HG03460 (cell line): ENCODE results near the gene CRISP1.
"Not testable (repeated sequence)": the region's sequence is repeated elsewhere in the genome, so short reads cannot be mapped to it uniquely, and the experiment has no call there.

Experiments used
- ATAC-seq: cut with Tn5 transposase; IDR thresholded peaks from one replicate; pipeline ENCODE4 v1.9.1; 2021; ENCODE audit not compliant: unreplicated experiment

The CRISP1 gene

DNA sequence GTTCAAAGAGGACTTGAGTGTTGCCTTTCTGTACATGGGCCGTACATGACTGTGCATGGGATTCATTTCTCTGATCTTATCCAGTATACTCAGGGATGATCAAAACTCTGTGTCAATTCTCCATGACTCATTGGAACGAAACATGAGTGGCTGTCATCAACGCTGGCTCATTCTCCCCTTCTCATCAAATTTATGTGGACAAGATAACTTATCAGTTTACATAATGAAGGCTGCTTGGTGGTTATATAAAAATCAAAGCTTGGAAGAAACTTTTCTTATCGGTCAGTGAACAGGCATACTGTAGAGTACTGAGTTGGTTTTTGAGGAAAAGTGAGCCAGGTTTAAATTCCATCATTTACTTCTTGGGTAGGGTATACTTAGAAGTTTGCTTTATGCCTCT is 24.9 kb downstream of the CRISP1 start:
- ATAC-seq: no peak

DNA sequence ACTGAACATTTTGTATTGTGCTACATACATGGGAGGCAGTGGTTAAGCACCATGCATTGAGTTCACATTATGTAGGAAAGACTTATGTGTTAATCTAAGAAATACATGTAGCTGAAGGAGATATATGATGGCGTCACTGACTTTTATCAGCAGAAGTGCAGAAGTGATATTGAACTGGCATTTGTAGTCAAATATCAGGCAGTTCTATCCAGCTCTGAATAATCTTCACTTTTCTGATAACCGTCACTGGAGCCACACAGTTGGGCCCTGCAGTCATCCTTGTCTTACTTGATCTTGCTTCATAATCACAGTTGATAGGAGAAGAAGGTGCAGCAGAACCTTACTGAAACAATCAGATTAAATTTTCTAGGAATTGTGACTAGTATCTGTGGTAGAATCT is 26.4 kb downstream of the CRISP1 start:
- ATAC-seq: no peak

DNA sequence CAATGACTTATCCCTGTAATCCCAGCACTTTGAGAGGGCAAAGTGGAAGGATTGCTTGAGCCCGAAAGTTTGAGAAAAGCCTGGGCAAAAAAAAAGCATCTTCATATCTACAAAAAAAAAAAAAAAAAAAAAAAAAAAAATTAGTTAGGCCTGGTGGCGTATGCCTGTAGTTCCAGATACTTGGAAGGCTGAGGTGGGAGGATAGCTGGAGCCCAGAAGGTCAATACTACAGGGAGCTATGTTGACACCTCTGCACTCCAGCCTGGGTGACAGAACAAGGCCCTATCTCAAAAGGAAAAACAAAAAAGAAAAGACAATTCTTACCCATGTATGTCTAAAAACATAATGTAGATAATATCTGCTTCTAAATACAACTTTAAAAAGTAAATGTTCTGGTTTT is 27.2 kb downstream of the CRISP1 start:
- no peak for ATAC-seq

DNA sequence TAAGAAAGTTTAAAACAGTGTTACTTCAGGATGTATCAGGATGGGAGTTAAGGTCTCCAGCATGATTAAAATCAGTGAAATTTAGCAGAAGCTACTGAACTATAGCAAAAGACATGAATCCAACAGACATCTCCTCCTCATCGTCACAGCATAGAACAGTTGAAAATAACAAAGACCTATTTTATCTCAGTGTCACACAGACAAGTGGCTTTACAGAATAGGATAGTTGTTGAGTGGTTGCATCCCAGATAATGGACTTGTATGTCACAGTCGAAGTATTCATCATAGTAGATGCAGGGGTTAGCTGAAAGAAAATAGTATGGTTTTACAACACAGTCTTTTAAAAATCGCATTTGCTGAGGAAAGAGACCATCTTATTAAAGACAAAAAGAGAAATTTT is 31.2 kb downstream of the CRISP1 start:
- no peak for ATAC-seq

DNA sequence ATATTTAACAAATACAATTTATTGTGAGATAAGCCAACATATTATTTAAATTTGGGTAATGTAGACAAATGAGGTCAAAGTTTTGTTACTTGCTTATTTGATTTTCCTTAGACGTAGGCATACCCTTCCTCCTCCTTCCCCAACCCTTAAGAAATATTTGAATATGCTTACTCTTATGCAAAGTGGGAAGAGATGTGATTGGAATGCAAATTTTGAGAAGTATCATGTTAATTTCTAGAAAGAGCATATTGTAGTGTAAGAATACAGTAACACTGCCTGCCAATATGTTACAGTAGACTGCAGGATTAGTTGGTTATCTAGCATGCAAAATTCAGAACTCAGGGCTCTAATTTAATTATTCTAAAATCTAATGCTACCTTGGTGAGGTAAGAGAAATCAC is 32.9 kb downstream of the CRISP1 start:
- no peak for ATAC-seq

DNA sequence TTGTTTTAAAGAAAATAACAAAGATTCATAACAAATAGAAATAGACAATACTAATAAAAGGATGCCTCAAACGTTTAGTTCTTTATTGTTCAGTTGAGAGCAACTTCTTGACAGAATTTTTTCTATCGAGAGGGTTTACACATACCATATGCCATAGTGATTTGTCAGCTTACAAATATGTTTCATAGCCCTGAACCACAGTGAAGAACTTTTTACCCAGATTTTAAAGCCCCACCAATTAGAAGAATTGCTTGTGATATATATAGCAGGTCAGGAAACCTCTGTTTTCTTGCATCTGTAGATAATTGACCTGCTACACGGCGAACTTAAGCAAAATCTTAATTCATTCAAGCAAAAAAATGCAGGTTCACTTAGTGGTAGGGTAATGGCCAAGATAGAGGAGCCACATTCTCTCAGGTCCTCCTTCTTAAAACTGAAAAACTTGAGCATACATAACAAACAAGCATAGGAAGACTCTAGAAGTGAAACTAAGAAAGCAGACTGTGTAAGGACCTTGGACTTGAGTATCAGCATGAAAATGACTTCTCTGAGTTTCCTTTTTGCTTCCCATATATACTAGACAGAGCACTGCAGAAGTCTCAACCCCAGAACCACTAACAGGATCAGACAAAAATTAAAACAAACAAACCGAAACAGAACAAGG is 39.5 kb downstream of the CRISP1 start:
- ATAC-seq: peak; percentile 94

DNA sequence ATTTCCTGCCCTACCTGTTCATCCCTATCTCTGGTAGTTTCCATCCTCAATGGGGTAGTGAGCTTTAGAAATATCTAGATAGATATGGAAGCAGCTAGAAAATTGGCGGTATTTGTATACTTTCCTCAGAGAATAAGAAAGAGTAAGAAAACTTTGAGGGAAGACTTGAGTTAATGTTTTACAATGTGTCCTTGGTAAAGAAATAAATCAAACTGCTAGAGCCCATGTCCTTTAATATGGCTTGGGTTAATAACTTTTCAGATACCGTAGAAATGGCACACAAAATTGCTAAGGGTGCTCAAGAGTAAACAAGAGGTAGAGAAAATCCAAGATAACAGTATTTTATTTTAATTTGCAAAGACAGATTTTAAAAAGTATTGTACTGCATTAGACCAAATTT is 51.2 kb downstream of the CRISP1 start:
- no peak for ATAC-seq

DNA sequence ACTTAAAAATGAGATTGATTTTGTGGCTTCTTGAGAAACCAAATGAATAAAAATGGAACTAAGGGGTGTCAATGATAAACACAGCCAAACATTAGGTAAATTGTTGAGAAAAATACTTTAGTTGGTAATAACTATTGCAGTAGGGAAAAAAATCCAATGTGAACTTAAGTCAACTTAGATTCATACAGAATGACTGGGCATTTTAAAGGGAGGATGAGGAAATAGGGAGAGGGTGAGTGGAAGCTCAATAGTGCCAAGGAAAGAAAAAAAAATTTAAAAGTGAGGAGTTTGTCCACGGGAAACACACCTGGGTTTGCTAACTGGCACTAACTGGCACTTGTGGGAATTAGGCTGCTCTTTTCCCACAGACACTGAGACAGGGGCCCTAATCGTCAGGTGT is 53.1 kb downstream of the CRISP1 start:
- no peak for ATAC-seq

DNA sequence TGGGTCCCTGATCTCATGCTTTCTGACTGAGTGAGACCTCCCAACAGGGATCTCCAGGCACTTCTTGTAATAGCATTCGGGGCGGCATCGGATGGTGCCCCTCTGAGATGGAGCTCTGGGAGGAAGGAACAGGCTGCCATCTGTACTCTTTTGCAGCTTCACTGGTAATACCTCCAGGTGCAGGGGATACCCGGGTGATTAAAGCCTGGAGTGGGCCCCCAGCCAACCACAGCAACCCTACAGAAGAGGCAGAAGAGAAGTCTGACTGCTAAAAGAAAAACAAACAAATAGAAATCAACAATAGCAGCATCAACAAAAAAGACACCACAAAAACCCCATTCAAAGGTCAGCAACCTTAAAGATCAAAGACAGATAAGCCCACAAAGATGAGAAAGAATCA is 60.2 kb downstream of the CRISP1 start:
- ATAC-seq: no peak

DNA sequence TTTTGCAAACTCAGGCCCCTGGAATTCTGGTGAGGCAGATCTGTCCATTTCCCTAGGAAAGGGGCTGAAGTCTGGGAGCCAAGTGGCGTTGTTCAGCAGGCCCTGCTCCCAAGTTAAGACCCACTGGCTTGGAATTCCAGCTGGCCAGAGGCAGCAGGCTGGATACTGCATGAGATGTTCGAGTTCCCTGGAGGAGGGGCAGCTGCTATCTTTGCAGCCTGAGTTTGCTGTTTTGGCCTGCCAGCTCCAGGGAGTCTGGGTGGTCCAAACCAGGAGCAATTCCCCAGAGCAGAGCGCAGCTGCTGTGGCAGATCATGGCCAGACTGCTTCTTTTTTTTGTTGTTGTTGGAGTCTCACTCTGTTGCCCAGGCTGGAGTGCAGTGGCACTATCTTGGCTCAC is 61.1 kb downstream of the CRISP1 start:
- ATAC-seq: no peak

DNA sequence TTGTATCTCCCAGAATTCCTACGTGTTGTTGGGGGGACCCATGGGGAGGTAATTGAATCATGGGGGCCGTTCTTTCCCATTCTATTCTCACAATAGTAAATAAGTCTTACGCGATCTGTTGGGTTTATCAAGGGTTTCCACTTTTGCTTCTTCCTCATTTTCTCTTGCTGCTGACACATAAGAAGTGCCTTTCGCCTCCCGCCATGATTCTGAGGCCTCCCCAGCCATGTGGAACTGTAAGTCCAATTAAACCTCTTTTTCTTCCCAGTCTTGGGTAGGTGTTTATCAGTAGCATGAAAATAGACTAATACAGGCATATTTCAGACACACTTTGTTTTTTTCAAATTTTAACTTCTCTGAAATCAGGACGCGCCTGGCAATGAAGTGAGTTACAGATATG is 64.8 kb downstream of the CRISP1 start:
- ATAC-seq: no peak

DNA sequence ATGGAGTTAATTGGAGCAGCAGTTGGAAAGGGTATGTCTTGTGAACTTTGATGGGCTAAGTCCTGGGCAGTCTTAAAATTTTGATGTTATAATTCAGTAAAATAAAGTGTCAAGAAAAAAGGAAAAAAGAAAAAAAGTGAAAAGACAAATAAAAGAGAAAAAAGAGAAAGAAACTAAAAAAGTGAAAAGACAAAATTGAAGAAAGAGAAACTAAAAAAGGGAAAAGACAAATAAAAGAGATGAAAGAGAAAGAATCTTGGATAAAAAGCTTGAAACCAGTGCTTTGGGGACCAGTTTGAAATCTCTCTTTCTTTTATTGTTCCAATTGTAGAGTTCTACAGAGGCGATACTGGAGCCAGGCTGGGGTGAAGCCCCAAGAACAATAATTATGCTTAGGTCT is 67.2 kb downstream of the CRISP1 start:
- ATAC-seq: no peak

DNA sequence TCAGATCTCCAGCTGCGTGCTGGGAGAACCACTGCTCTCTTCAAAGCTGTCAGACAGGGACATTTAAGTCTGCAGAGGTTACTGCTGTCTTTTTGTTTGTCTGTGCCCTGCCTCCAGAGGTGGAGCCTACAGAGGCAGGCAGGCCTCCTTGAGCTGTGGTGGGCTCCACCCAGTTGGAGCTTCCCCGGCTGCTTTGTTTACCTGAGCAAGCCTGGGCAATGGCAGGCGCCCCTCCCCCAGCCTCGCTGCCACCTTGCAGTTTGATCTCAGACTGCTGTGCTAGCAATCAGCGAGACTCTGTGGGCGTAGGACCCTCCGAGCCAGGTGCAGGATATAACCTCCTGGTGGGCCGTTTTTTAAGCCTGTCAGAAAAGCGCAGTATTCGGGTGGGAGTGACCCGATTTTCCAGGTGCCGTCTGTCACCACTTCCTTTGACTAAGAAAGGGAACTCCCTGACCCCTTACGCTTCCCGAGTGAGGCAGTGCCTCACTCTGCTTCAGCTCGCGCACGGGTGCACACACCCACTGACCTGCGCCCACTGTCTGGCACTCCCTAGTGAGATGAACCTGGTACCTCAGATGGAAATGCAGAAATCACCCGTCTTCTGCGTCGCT is 69.4 kb downstream of the CRISP1 start:
- ATAC-seq: not testable (repeated sequence)

DNA sequence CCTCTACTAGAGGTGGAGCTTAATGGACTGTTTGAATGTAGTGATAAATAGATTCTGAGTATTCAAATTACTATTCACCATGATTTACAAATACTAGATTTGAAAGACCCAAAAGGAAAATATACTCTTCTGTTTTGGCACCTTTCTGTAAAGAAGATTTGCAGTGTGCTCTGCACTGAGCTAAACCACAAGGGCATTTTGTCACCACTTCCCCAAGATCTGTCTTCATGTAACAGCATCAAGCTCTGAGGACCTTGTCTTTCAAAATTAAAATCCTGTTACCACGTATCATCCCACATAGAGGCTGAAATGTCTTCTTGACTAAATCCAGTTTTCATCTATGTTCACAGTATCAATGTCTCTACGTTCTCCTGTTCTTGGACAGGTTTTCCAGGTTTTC is 76.0 kb downstream of the CRISP1 start:
- no peak for ATAC-seq

DNA sequence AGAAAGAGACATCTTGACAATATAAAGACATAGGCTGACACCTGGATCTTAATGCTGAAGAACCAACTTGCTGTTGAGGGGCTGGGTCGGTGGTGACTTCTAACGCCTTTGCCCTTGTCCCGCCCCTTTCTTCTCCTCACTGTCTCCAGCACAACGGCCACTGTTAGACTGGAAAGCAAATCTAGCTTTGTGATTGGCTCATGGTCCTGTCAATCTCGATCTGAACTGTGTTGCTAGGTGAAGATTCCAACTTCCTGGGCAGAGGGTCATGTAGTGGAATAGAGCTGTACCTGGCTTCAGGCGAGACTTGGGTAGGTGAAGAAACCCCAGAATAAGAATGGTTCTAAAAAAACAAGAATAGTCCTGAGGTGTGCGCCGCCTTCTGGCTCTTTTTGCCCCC is 79.2 kb downstream of the CRISP1 start, which contains the start of gene PGK2:
PGK2 (minus strand) TSS at position 110 of the 400 bp plus-strand sequence; CDS start at position 12, 98 bp downstream.
- no peak for ATAC-seq

DNA sequence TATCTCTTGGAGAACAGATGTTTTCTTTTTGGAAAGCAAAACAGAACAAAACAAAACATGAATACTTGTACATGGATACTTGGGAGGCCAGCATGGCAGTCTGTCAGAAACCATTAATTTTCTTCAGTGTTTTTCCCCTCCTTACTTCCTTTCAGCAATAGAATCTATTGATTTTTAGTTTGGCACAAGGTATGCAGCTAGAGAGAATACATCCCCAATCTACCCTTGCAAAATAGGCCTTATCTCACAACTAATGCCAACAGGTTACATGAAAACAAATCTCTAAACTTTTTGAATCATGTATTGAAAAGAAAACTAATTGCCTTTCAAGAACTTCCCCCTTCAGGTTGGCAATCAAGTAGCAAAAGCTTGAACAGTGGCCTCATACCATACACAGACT is 82.1 kb downstream of the CRISP1 start:
- ATAC-seq: no peak
